Nephron progenitor cell (in vitro differentiated cells): Measurements from ENCODE around the gene FTCD.
A peak's percentile ranks its signal among the peaks of the same experiment; 100 is the strongest.
"Not testable (repeated sequence)": the region's sequence is repeated elsewhere in the genome, so short reads cannot be mapped to it uniquely, and the experiment has no call there.

Experiments used
- DNase-seq: peaks from one replicate; pipeline ENCODE4 v3.0.0; 2021
- H3K27ac Mint-ChIP-seq: 2 replicates; pipeline ENCODE4 v1.8.0; 2021; ENCODE audit warnings: mild to moderate bottlenecking, moderate library complexity, mixed read lengths
- H3K27me3 Mint-ChIP-seq: 2 replicates; pipeline ENCODE4 v1.8.0; 2021; ENCODE audit warnings: mild to moderate bottlenecking, low read depth, mixed read lengths; ENCODE audit not compliant: poor library complexity
- H3K36me3 Mint-ChIP-seq: 2 replicates; pipeline ENCODE4 v1.8.0; 2021; ENCODE audit warnings: low read depth, mixed read lengths
- H3K4me1 Mint-ChIP-seq: 2 replicates; pipeline ENCODE4 v1.8.0; 2021; ENCODE audit warnings: mixed read lengths
- H3K4me3 Mint-ChIP-seq: 2 replicates; pipeline ENCODE4 v1.8.0; 2021; ENCODE audit warnings: mild to moderate bottlenecking, moderate library complexity, mixed read lengths
- H3K9me3 Mint-ChIP-seq: 2 replicates; pipeline ENCODE4 v1.8.0; 2021; ENCODE audit warnings: mild to moderate bottlenecking, moderate library complexity, mixed read lengths
- TF ChIP-seq, protein P1 (sequence below): fragments of 200-600 bp; sonication (generic); IDR thresholded peaks from 2 replicates; pipeline ENCODE4 v1.5.0; 2021; ENCODE audit warnings: antibody characterized with exemption

FTCD gene, protein sequence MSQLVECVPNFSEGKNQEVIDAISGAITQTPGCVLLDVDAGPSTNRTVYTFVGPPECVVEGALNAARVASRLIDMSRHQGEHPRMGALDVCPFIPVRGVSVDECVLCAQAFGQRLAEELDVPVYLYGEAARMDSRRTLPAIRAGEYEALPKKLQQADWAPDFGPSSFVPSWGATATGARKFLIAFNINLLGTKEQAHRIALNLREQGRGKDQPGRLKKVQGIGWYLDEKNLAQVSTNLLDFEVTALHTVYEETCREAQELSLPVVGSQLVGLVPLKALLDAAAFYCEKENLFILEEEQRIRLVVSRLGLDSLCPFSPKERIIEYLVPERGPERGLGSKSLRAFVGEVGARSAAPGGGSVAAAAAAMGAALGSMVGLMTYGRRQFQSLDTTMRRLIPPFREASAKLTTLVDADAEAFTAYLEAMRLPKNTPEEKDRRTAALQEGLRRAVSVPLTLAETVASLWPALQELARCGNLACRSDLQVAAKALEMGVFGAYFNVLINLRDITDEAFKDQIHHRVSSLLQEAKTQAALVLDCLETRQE

DNA sequence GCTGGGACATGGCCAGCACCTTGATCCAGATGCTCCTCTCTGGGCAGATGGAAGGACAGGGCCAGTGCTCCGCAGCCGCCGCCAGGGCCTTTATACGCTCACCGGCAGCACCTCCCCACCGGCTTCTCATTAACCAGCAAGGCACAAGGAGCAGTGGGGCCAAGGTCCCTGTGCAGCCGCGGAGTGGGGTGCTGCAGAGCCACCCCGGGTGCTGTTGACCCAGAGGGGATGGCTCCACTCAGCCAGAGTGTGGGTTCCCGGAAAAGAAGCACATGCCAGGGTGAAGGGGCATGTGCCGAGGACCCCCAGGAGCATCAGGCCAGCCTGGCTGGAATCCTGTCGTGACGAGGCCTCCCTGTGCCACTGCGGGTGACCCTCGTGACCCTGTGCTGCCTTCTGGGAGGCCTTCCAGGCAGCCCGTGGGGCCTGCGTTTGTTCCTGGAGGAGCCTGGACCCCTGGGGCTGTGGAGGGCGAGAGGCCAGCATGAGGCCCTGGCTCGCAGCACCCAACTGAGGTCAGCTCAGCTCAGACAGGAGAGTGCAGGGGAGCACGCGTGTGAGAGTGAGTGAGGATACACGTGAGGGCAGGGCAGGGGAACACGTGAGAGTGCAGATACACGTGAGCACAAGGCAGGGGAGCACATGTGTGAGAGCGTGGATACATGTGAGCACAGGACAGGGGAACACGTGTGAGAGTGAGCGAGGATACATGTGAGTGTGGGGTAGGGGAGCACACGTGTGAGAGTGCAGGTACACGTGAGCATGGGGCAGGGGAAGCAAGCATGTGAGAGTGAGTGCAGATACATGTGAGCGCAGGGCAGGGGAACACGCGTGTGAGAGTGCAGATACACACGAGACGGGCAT, at the start of gene FTCD:
FTCD (minus strand) TSS at position 66 of the 864 bp plus-strand sequence; CDS start at position 10, 56 bp downstream.
- TF ChIP-seq, protein P1, sequence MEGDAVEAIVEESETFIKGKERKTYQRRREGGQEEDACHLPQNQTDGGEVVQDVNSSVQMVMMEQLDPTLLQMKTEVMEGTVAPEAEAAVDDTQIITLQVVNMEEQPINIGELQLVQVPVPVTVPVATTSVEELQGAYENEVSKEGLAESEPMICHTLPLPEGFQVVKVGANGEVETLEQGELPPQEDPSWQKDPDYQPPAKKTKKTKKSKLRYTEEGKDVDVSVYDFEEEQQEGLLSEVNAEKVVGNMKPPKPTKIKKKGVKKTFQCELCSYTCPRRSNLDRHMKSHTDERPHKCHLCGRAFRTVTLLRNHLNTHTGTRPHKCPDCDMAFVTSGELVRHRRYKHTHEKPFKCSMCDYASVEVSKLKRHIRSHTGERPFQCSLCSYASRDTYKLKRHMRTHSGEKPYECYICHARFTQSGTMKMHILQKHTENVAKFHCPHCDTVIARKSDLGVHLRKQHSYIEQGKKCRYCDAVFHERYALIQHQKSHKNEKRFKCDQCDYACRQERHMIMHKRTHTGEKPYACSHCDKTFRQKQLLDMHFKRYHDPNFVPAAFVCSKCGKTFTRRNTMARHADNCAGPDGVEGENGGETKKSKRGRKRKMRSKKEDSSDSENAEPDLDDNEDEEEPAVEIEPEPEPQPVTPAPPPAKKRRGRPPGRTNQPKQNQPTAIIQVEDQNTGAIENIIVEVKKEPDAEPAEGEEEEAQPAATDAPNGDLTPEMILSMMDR: no peak
- Mint-ChIP-seq H3K4me1 (peaks cover 31% of the 10 kb centered on the region), H3K27me3 (no peaks in the 10 kb centered on the region), H3K27ac (peak within 1 kb of the TSS; percentile 92), H3K36me3 (no peaks in the 10 kb centered on the region), H3K4me3 (no peak within 1 kb of the TSS), H3K9me3 (no peaks in the 10 kb centered on the region)
- DNase-seq: peak; percentile 29

DNA sequence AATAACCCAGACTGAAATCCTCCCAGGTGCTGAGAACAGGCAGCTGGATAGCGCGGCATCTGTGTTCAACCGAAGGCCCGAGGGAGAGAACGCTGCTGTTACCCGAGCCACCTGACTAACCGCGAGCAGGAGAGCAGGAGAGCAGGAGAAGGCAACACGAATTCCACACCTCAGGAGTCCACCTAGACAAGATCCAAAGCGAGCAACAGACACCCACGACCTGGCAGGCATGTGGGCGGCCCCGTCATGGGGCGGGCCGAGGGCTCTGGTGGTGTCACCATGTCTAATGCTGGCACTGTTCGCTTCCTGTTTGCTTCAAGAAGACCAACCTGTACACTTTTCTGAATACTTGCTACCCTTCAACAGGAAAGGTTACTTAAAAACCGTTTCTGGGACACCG, 49.8 kb upstream of the FTCD start:
- TF ChIP-seq, protein P1: no peak
- Mint-ChIP-seq H3K27me3 (peaks cover 3% of the 10 kb centered on the region), H3K4me1 (peaks cover 13% of the 10 kb centered on the region), H3K27ac (peak overlapping the region; percentile 68), H3K36me3 (peaks cover 55% of the 10 kb centered on the region), H3K4me3 (no peak overlapping the region), H3K9me3 (peaks cover 8% of the 10 kb centered on the region)
- DNase-seq: no peak

DNA sequence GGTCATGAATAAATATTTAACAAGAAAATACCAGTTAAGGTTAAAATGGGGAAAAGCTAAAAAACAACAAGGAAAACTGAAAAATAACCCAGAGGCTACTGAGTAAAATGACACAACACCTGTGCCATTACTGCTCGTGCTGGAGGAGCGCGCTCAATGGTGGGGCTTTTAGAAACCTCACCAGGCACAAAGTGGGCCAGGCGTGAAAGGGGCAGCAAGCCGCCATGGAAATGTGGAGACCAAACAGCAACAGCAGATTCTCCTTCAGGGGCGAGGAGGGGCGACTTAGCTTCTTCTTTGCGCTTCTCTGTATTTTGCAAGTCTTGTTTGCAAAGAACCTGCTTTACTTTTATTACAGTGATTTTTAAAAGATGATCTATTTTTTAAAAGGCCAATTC, 47.8 kb upstream of the FTCD start:
- Mint-ChIP-seq H3K4me3 (no peak overlapping the region), H3K4me1 (peaks cover 13% of the 10 kb centered on the region), H3K27ac (peak overlapping the region; percentile 94), H3K9me3 (peaks cover 15% of the 10 kb centered on the region), H3K27me3 (peaks cover 3% of the 10 kb centered on the region), H3K36me3 (peaks cover 70% of the 10 kb centered on the region)
- TF ChIP-seq, protein P1: no peak
- DNase-seq: no peak

DNA sequence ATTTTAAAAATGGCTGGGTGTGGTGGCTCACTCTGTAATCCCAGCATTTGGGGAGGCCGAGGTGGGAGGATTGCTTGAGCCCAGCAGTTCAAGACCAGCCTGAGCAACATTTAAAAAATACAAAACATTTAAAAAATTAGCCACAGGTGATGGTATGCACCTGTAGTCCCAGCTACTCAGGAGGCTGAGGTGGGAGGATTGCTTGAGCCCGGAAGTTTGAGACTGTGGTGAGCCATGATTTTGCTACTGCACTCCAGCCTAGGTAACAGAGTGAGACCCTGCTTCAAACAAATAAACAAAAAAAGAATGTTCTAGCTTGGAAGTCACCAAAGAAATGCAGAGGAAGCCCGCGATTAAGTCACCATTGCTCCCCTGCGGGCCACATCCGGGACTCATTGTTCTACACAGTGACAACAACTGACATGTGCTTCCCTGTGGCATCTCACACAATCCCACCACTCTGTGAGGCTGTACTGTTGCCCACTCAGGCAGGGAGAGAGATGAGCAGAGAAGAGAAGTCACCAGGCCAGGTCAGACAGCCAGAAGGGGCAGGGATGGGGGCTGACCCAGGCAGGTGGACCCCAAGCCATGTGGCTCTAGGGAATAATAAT, 47.3 kb upstream of the FTCD start:
- no peak for DNase-seq
- TF ChIP-seq, protein P1: no peak
- Mint-ChIP-seq H3K4me3 (no peak overlapping the region), H3K4me1 (peaks cover 13% of the 10 kb centered on the region), H3K36me3 (peaks cover 71% of the 10 kb centered on the region), H3K27ac (peak overlapping the region; percentile 94), H3K27me3 (peaks cover under 1% of the 10 kb centered on the region), H3K9me3 (peaks cover 15% of the 10 kb centered on the region)

DNA sequence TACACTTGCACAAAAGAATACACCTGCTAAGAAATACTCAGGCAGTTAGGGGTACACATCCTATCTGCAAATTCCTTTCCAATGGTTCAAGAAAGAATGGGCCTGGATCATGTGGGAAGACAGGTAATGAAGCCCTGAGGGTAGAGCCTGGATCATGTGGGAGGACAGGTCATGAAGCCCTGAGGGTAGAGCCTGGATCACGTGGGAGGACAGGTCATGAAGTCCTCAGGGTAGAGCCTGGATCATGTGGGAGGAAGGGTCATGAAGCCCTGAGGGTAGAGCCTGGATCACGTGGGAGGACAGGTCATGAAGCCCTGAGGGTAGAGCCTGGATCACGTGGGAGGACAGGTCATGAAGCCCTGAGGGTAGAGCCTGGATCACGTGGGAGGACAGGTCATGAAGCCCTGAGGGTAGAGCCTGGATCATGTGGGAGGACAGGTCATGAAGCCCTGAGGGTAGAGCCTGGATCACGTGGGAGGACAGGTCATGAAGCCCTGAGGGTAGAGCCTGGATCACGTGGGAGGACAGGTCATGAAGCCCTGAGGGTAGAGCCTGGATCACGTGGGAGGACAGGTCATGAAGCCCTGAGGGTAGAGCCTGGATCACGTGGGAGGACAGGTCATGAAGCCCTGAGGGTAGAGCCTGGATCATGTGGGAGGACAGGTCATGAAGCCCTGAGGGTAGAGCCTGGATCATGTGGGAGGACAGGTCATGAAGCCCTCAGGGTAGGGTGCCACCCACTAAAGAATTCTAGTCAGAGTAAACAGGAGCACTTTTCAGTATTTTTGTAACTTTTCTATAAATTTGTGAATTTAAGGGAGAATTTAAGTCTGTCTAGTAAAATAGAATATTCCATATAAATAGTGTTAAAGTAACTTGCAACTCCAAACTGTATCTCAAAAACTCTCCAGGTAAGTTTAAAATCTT, 45.8 kb upstream of the FTCD start:
- Mint-ChIP-seq H3K36me3 (peaks cover 86% of the 10 kb centered on the region), H3K9me3 (peaks cover 15% of the 10 kb centered on the region), H3K27ac (peak overlapping the region; percentile 64), H3K4me1 (peaks cover 13% of the 10 kb centered on the region)
- H3K4me3 Mint-ChIP-seq, DNase-seq, H3K27me3 Mint-ChIP-seq: not testable (repeated sequence)
